NCI-H2196 (cell line): ENCODE results near the gene TEX13C.
"Not testable (repeated sequence)": the region's sequence is repeated elsewhere in the genome, so short reads cannot be mapped to it uniquely, and the experiment has no call there.

Source experiments
- DNase-seq: peaks from one replicate; lab custom pipeline; 2025; ENCODE audit not compliant: unreplicated experiment; lab: John Stamatoyannopoulos, UW

The TEX13C gene

DNA sequence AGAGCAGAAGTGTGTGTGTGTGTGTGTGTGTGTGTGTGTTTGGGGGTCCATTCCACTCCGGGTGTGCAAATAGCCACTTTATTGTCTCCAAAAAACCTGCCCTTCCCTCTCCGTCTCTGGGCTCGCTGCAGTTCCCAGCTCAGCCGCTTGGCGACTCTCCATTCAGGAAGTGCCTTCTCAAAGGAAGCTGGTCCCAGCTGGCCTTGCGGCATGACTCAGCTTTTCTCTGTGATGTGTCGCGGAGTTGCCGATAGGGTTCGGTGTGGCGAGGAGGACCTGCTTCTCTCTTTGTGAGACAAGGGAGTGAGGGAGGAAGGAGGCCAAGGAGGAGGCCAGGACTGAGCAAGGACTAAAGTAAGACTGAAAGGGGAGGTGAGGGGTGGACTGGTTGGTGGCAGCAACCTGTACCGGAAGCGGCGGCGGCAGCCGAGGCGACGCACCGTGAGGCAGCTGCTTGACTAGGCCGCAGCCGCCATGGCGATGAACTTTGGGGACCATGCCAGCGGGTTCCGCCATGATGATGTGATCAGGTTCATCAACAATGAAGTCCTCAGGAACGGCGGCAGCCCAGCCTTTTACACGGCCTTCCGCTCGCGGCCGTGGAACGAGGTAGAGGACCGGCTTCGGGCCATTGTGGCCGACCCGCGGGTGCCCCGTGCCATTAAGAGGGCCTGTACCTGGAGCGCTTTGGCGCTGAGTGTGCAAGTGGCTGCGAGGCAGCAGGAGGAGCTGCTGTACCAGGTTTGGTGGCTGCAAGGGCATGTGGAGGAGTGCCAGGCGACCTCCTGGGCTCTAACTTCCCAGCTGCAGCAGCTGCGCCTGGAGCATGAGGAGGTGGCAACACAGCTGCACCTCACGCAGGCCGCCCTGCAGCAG is at the start of gene TEX13C:
TSS of gene TEX13C (plus strand) at position 226 of the 876 bp plus-strand sequence. CDS start at position 475, 249 bp downstream.
- DNase-seq, result no peak

- DNase-seq, result no peak
Measured at GRCh38 chrX:125287282-125287681, 32.4 kb upstream of the TEX13C start.

DNA sequence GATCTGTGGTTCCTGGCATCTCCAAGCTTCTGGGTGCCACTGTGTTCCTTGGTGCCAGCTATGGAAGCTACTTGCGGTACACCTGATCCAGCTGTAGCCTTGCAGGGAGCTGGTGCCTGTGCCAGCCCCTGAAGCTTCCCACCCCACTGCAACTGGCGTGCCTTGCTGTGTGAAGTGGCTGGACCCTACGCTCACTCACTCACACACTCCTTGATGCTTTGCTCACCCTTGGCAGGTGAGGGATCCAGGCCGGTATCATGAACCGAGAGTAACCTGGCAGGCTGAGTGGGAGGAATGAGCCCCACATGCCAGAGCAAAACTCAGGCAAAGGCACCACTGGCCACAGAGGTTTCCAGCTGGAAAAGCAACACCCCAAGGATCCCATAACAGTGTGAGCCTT is 31.3 kb upstream of the TEX13C start:
- DNase-seq, result no peak

DNA sequence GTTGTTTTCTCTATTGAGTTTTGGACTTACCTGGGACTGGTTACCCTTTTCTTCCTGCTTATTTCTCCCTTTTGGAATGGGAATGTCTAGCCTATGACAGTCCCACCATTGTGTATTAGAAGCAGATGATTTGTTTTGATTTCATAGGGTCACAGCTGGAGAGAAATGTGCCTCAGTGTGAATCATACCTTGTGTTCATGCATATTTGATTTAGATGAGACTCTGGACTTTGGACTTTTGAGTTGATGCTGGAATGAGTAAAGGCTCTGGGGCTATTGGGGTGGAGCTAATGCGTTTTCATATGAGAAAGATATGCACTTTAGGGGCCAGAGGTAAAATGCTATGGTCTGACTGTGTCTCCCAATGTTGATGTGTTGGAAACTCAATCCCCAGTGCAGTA is 30.5 kb upstream of the TEX13C start:
- DNase-seq, result no peak

DNA sequence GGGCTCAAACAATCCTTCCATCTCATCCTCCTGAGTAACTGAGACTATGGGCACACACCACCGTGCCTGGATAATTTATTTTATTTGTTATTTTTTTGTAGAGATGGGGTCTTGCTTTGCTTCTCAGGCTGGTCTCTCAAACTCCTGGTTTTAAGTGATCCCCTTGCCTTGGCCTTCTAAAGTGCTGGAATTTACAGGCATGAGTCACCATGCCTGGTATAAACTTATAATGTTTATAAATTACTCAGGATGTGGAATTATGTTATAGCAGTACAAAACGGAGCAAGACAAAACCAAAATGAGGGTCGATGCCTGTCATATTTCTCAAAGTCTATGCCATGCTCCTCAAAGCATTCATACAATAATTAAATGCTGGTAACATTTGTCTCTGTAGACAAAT is 29.8 kb upstream of the TEX13C start:
- DNase-seq, result no peak

DNA sequence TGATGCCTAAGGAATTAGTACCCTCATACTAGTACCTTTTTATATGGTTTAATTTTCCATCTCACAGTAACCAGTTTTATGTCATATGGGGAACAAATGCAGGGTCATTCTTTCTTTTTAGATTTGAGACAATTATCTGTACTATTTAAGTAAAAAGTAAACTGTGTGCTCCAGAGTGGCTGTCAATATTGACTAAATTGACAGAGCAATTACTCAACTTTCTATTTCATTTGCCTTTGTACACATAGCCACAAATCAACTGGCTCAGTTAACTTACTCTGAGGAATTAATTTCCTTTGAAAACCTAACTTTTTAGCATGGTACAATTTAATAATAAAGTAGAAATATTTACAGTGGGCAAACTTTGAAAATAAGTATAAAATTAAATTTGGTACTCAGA is 28.5 kb upstream of the TEX13C start:
- DNase-seq, result no peak

- DNase-seq, result no peak
Measured at GRCh38 chrX:125293850-125294780, 25.6 kb upstream of the TEX13C start.

DNA sequence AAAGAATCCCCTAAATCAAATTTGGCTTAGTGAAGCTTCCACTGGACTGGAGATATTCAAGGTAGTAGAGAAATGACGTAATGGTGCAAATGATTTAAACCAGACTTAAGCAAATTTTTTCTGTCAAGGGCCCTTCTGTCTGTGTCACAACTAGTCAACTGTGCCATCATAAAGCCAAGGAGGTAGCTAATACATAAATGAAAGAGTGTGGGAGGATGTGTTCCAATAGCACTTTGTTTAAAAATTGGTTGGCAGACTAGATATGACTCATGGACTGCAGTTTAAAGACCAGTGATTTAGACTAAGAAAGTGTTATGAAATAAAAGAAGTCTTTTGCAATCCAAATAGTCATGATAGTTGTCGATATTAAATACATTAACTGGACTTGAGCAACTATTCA is 24.3 kb upstream of the TEX13C start:
- no peak for DNase-seq

DNA sequence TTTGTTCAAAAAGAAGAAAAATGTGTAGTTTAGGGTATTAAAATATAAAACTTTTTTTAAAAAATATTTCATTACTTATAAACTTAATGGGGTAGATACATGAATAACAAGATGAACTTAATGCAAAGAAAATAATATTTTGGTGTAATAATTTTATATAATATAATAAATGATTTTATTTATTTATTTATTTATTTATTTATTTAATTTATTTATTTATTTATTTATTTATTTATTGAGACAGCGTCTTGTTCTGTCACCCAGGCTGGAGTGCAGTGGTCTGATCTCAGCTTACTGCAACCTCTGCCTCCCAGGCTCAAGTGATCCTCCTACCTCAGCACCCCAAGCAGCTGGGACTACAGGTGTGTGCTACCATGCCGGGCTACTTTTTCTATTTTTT is 20.8 kb upstream of the TEX13C start:
- no peak for DNase-seq

DNA sequence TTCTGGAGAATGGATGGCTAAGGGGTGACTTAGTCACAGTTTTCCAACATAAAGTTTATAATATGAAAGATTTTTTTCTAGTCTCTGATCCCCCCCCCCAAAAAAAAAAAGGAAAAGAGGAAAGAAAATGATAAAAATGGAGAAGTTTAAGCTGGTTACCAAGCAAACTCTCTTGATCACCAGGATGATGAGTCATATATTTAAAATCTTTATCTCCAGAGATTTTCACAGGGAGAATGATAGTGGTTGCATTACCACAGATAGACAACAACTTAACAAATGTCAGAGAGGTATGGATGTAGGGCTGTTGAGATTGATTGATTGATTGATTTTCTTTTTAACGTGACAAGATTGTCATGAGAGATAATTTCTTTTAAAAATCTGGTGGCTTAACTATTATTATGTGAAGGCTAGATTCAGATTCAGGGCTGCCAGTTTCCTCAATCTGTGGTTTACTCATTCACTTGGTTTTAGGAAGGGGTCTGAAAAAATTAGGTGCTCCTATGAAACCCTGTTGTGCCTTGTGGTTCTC is 13.3 kb upstream of the TEX13C start:
- no peak for DNase-seq

DNA sequence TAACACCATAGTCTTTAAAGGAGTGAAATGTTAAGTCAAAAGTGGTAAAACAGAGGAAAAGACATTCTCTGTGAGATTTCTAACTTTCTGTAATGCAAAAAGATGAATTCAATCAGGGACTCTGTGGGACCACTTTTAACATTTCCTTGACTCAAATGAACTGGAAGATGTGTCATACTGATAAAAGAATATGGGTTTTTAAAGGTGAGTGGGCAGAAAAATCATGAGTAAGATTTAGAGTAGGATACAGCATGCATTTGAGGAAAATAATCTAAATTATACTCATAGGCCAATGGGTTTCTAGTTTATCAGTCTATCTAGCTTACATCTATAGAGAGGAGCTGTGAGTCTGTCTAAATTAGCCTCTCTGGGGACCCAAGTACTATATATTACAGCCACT is 11.0 kb upstream of the TEX13C start:
- no peak for DNase-seq

DNA sequence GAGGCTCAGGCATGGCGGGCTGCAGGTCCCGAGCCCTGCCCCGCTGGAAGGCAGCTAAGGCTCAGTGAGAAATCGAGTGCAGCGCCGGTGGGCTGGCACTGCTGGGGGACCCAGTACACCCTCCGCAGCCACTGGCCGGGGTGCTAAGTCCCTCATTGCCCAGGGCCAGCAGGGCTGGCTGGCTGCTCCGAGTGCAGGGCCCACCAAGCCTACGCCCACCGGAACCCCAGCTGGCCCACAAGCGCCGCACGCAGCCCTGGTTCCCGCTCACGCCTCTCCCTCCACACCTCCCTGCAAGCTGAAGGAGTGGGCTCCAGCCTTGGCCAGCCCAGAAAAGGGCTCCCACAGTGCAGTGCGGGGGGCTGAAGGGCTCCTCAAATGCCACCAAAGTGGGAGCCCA is 505 bp upstream of the TEX13C start:
- DNase-seq, result not testable (repeated sequence)

GRCh38 chrX:125322431-125322830 is 2.8 kb downstream of the TEX13C start:
- DNase-seq, result no peak

GRCh38 chrX:125326599-125326998 is 6.9 kb downstream of the TEX13C start:
- no peak for DNase-seq

DNA sequence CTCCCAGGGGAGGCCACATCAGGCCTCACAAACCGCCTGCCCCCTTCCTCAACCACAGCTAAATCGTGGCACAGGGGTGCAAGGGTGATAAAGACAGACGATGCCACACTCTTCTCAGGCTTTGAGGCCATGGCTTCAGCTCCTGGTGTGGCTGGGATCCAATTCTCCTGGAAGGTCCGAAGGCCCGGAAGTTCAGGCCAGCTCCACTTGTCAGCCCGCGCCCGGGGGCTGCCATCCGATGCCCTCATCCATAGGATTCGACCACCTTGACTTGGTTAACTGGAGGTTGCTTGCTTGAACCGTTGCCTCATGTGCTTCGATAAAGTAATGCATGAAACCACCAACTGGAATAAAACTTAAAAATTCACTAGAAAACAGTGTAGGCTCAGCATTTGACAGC is 8.2 kb downstream of the TEX13C start:
- no peak for DNase-seq

GRCh38 chrX:125333583-125333982 is 13.9 kb downstream of the TEX13C start:
- no peak for DNase-seq

DNA sequence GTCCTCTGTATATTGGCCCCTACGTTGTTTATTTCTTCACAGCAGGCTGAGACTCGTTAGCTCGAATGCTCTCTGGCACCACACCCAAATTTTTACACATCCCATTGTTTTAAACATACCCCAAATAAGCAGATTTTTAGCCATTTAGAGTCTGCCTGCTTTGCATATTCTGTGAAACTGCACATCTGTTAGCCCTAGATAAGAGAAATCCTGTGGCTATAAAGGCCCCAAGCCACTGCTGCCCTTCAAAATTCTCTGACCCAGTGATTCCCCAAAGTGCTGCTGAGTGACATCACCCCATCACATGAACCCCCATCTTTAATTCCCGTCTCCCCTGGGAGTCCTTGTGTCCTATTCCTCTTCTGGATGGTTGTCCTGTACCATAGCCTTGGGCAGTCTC is 20.8 kb downstream of the TEX13C start:
- DNase-seq, result no peak

- no peak for DNase-seq
Measured at GRCh38 chrX:125374169-125374568, 54.5 kb downstream of the TEX13C start.
